HG03025 (cell line): ENCODE data around the gene KIF3A.

ENCODE experiments used
- ATAC-seq: cut with Tn5 transposase; IDR thresholded peaks from one replicate; pipeline ENCODE4 v1.9.1; 2021; ENCODE audit warnings: mild to moderate bottlenecking, moderate library complexity; ENCODE audit not compliant: unreplicated experiment, low FRiP score

KIF3A gene

DNA sequence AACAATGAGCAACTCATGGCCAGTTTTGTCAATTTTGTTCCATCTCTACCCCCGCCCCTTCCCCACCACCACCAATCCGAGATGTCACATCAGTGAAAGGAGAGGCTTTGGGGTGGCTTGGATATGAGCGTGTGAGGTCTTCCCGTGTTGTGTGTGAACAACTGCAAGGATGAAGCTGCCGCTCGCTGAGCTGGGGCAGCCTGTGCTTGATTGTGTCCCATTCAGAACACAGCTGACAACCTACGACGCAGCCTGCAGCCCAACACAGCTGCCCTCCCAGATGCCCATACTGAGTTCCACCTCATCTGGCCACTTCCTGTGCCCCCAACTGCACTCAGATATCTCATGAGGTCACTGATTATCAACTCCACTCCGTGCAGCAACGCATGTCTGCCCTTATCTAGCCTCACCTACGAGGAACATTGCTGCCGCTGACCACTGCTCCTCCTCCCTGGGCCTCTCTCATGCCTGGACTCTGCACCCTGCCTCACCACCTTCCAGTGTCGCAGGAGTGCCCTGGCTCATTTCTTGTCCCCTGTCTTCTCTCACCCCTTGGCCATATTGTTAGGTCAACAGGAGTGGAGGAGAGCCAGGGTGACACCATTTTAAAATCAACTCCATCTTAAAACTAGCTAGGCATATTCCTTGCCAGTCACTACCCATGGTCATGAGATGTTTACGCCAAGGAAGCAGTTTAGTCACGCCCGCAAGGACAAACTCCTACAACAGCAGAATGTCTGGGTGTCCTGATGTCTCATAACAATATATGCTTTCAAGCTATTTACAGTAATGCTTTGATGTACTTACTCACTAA lies 70.8 kb downstream of the KIF3A start:
- ATAC-seq, result no peak

DNA sequence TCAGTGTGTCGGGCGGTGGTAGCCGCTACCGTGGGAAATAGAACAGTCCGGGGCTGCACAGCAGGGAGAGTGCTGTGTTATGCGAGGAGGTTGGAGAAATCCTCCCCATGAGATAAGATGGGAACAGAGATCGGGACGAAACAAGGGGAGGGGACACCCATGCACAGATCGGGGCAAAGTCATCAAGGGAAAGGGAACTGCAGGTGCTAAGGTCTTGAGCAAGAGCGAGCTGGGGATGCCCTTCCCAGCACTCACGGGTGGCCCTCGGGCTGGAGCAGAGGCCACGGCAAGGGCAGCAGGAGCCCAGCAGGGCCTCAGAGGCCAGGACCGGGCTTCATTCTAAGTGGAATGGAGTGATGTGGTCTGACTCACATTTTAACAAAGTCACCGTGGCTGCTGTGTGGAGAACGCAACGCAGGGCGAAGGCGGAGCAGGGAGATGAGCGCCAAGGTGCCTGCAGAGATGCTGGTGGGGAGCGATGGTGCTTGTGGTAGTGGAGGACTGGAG lies 71.7 kb downstream of the KIF3A start:
- no peak for ATAC-seq

DNA sequence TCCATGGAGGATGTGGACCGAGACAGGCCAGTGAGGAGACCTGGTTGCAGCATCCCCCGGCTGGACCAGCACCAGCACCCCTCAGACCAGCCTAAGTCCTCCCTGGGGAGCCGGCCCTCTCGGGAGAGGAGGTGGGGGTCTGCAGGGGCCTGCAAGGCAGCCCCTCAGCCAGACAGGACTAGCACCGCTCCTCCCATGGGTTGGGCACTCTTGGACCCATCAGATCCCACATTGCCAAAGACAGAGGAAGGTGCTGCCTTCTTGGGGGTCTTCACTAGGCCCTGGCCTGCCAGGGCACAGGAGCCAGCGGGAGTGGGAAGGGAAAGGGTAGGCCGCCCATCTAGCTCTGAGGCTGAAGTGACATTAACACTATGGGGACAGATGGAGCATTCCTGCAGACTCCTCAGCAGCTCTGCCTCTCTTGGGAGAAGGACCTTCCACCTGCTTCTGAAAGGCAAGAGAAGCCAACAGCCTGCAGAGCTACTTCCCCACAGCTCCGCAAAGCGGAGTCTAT lies 72.6 kb downstream of the KIF3A start:
- ATAC-seq, result no peak

DNA sequence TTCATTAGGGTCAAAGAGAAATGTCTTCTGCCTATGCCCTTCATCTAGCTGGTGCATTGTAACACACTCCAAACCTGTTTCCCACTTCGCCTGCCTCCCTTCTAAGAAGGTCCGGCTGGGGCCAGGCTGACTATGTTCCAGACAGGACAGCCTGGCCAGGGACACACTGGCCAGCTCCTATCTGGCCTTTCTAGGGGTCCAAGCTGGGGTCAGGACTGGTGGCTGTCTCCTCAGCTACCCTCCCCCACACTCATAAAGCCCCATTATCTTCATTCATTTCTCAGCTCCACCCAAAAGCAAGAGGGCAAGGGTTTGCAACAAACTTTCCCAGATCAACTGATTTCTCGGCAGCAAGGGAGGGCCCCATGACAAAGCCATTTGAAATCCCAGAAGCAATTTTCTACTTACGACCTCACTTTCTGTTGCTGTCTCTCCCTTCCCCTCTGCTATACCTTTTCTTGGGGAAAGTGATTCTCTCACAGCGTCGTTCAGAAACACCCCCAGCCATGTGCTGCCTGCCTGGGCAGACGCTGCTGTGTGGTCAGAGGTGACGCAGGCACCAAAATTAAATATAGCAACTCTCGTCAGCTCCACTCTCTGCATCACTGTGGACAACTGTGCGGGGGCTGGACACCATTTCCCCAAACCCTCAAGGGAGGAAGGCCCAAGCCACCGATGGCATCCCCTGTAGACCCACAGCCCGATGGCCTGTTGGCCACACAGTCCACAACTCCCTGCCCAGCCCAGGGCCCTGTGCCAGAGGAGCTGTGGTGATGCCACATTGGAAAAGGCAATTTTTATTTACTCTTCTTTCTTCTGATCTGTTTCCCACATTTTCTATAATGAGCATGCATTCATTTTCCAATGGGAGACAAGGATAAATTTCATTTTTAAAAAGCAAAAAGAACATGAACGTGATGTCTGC lies 73.3 kb downstream of the KIF3A start:
- ATAC-seq, result peak; percentile 30

DNA sequence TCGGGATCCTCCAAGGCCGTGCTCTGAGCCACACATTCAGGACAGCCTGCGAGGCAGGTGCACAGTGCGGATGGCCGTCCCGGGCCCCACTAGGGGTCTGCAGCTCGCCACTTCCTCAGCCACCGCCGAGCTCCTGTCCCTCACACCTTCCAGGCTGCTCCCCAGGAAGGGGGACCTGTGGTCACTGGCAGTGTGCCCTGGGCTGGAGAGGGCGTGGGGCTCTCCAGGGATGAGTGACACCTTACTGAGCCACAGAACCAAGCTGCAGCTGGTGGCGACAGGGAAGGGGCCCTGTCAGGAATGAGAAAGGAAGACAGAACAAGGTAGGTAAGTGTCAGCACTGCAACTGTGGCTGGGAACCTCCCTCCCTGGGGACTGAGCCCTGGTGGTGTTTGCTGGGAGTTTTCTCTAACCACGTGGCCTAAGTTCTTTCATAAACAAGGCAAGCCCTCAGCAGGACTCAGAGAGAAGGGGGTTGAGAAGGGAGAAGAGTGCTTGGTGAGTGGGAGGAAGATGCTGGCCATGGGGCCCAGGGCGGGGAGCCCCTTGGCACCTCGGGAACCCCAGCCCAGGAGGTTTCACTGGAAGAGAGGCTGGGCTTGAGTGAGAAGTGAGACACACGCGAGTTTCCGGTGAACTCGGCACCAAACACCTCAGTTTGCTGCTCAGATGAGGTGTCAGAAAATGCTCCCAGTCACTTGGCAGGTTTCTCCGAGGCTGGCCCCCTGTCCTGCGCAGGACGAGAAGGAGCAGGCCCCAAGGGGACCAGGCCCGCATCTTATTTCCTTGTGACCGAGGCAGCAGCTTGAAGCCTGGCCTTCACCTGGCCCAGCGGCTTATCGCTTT lies 74.2 kb downstream of the KIF3A start:
- ATAC-seq, result peak; percentile 44

DNA sequence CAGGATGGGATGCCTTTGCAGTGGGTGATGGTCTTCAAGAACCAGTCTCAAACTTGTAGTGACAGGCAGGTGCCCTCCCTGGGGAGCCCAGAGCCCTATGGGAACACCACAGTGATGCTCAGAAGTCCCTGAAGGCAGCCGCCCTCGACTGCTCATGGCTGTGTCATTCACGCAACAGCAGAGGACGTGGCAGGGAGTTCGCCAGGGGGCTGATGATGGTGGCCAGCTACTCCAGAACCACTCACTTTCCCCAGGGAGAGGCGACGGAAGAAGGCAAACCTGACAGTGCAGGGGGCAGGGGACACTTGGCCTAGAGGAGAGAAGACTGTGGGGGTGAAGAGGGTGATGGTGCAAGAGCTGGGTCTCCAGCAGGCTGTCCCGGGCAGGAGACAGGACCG lies 75.3 kb downstream of the KIF3A start:
- ATAC-seq, result no peak

DNA sequence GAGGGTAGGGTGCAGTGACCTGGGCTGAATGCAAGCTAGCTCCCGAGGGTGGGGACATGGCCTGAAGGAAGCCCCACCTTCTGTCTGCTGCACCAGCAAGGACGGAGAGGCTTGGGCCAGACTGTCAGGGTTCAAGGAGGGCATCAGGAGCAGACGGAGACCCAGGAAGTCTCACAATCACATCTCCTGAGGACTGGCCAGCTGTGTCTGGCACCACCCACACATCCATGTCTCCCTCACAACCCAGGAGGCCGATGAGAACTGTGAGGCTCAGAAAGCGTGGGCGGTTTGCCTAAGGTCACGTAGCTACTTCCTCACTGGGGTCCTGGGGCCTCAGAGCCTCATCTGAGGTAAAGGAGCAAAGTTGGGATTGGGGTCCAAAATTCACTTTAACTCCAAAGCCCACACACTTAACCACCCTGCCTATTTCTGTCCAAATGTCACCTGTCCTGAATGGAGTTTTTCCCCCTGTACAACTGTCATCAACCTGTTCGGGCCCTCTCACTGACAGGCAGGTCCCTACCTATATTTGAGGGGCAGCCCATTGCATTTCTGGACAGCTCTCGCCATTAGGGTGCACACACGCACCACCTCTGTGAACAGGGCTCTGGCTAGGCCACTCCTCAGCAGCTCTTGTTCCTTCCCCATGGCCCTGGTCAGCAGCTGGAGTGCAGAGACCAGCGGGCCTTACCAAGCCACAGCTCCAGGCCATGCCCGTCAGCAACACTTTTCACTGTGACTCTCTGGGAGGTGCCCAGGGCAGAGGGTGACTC lies 75.9 kb downstream of the KIF3A start:
- no peak for ATAC-seq

DNA sequence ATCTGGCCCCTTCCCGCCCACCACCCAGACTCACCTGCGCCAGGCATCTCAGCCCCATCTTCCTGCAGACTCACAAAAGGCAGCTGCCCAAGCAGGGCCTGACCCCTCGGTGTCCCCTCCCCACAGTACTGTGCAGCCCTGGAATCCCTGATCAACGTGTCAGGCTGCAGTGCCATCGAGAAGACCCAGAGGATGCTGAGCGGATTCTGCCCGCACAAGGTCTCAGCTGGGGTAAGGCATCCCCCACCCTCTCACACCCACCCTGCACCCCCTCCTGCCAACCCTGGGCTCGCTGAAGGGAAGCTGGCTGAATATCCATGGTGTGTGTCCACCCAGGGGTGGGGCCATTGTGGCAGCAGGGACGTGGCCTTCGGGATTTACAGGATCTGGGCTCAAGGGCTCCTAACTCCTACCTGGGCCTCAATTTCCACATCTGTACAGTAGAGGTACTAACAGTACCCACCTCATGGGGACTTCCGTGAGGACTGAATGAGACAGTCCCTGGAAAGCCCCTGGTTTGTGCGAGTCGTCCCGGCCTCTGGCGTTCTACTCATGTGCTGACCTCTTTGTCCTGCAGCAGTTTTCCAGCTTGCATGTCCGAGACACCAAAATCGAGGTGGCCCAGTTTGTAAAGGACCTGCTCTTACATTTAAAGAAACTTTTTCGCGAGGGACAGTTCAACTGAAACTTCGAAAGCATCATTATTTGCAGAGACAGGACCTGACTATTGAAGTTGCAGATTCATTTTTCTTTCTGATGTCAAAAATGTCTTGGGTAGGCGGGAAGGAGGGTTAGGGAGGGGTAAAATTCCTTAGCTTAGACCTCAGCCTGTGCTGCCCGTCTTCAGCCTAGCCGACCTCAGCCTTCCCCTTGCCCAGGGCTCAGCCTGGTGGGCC lies 77.5 kb downstream of the KIF3A start:
- no peak for ATAC-seq

DNA sequence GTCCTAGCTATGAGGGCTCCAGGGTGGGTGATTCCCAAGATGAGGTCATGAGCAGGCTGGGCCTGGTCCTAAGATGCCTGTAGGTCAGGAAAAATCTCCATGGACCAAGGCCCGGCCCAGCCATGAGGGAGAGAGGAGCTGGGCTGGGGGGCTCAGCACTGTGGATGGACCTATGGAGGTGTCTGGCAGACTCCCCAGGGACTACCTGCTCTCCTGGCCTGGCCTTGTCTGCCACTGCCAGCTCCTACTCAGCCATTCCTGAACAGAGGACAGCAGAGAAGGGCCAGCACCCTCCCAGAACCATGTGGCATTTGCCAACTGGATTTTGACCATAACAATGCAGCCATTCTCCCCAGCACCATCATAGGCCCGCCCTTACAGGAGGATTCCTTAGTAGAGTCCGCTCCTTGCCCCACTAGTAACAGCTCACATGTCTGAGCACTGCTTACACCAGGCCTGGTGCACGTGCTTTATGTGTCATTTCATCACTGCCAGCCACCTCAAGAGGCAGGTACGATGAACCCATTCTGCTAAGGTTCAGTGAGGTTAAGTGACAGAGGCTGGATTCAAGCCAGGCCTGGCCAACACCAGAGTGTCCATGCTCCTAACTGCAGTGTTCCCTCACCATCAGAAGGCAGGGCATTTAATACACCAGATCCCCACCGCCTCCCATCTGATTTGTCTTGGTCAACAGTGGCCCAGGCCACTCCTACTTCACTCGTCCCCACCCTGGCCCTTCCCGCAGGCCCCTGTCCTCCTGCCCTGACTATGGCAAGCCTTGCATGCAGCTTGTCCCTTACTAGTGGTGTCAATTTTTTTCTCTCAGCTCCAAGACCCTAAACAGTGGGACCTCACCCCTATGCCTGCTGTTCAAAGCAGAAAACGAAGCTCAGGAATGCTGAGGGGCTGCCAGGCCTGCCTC lies 78.7 kb downstream of the KIF3A start:
- no peak for ATAC-seq

DNA sequence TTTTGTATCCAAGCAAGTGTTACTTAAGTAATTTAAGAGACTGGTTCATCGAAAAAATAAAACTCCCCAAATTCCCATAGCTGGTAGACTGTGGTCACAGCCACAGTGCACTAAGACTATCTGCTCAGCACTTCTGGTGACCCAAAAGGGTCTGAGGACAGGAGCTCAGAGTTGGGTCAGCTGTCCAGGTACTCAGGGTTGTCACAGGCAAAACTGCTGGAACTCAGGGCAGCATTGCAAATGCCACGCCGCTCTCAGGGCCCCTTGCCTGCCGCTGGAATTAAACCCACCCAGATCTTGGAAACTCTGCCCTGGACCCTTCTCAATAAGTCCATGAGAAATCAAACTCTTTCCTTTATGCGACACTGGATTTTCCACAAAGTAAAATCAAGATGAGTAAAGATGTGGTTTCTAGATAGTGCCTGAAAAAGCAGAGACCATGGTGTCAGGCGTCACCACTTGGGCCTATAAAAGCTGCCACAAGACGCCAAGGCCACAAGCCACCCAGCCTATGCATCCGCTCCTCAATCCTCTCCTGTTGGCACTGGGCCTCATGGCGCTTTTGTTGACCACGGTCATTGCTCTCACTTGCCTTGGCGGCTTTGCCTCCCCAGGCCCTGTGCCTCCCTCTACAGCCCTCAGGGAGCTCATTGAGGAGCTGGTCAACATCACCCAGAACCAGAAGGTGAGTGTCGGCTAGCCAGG lies 79.5 kb downstream of the KIF3A start, which contains the start of gene IL13:
Gene IL13, plus strand, starts transcription at position 498 of the 705 bp plus-strand sequence. Its CDS starts 14 bp downstream, at position 512.
- no peak for ATAC-seq

DNA sequence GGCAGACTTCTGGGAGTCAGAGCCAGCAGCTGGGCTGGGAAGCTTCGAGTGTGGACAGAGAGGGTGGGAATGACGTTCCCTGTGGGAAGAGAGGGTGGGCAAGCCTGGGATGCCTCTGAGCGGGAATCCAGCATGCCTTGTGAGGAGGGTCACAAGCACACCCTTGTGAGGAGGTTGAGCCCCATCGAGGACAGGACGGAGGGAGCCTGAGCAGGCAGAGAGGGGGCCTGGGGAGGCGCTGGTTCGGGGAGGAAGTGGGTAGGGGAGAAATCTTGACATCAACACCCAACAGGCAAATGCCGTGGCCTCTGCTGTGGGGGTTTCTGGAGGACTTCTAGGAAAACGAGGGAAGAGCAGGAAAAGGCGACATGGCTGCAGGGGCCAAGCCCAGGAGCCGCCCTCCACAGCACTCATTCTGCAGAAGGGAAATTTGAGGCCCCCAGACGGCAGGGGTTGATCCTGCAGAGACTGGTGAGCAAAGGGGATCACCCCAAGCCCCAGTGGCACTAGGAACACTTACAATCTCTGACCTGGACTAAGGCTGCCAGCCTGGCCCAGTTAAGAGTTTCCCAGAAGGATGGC lies 80.5 kb downstream of the KIF3A start:
- ATAC-seq, result no peak

DNA sequence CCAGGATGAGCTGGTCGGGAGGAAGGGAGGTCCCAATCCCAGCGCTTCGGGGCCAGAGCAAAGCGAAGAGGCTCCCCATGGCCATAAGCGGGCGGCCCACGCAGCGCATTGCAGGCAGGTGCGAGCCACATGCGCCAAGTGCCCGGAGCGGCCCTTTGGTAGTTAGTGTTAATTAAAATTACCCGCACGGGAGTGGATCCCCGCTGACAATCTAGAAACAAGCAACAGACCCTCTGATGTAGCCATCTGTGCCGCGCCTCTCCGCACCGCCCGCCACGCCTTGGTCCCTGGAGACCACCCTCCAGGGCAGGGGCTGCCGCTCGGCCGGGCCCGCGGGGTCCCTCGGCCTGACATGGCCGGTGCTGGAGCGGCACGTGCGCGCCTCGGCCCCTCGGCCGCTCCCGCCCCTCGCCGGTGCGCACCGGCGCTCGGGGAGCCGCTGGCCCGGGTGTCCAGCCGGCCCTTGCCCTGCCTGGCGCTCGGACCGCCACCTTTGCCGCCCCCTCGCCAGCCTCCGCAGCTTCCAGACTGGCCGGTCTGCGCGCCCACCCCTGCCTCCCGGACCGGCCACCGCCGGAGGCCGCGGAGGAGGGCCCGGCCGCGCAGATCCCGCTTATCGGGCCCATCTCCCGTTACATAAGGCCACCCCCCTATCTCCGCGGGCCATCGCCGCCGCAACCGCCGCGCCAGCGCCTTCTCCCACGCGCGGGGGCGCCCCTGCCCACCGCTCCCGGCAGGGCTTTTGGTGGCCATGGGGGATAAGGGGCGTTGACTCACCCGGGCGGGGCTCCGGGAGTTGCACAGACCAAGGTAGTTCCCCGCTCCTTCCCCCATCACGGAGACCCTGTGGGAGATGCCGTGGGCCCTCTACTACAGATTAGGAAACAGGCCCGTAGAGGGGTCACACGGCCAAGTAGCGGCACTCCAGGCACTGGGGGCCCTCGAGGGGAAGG lies 81.2 kb downstream of the KIF3A start:
- ATAC-seq, result no peak

DNA sequence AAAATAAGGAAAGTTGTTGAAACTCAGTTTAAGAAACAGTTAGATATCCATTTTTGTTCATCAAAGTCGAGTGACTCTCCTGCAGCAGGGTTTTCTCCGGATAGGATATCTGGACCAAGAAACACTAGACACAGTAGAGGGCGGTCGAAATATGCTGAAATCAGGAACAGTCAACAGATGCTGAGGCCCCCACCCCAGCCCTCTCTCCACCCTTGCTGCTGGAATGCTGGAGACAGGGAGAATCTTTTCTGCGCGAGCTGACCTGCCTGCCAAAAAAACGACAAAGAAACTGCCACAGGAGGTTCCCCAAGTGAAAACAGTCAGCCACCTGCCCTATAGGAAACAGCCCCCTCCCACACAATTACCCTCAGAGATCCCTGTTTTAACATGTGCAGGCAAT lies 83.6 kb downstream of the KIF3A start:
- ATAC-seq, result no peak

DNA sequence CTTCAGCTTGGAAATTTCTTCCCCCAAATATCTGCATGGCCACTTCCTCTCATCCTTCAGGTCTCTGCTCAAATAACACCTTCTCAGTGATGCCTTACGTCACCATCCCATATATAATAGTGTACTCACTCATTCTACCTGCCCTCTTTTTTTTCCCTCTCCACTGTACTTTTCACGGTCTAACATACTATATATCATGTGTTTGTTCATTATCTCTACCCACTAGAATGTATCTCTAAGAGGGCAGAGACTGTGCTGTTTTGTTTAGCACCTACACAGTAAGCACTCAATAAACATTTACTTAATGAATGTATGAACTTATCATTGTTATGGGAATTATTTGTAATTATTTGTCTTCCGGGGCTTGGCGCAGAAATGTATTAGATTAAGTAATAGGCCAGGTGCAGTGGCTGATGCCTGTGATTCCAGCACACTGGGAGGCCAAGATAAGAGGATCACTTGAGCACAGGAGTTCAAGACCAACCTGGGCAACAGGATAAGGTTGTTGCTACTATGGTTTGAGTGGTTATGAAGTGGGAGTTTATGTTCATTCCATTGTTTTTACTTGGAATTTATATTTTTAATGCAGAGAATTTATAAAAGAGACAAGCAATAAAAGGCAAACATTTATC lies 85.4 kb downstream of the KIF3A start:
- no peak for ATAC-seq

DNA sequence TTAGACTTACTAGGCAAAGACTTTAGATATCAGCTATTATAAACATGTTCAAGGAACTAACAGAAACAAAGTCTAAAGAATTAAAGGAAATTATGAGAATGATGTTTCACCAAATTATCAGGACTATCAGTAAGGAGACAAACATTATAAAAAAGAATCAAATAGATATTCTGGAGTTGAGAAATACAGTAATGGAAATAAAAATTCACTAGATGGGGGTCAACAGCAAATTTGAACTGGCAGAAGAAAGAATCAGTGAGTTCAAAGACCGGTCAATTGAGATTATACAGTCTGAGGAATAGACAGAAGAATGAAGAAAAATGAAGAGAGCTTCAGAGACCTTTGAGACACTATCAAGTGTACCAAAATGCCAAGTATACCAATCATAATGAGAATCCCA lies 89.0 kb downstream of the KIF3A start:
- no peak for ATAC-seq
